PC-3 (cell line): ENCODE measurements around the gene DKK3.

Experiments
- CTCF ChIP-seq: fragments of 300-600 bp; sonication (generic); conservative IDR thresholded peaks from 2 replicates; pipeline ENCODE4 v1.5.1; 2017; ENCODE audit warnings: antibody characterized with exemption, low read depth, mild to moderate bottlenecking, low read length
- EZH2 ChIP-seq: fragments of 300-600 bp; sonication (generic); IDR thresholded peaks from one replicate; pipeline ENCODE4 v1.6.1; 2017; ENCODE audit warnings: antibody characterized with exemption, mild to moderate bottlenecking, low read length; ENCODE audit not compliant: unreplicated experiment

DNA sequence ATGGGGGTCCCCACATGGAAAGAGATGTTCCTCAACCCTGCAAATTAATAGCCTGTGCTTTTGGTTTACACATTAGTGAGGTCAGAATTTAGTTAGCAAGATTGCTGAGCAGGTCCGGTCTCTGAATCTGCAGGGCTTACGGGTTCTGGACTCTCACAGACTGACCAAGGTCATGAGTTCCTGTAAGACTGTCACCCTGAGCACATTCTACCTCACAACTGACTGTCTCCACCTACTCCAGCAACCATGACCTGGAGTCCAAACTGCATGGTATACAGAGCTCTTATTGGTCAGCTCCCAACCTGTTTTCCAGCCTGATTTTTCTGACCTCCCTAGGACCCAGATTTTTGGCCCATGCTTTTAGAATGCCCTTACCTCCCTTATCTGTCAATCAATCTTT is 28.2 kb downstream of the DKK3 start:
- TF ChIP-seq EZH2 (no peak), CTCF (no peak)
